Neural crest cell (in vitro differentiated cells): Measurements from ENCODE around the gene TBP. TPM values are rescaled to one million over a fixed set of nuclear protein-coding genes. Genes with fewer than 3 reads are reported as not detected.

Experiments used
- DNase-seq: peaks from one replicate; pipeline ENCODE4 v3.0.0; 2021; ENCODE audit warnings: low read depth, mixed read lengths, low spot score
- H3K27ac Mint-ChIP-seq: one replicate; pipeline ENCODE4 v1.8.0; 2021; ENCODE audit warnings: mild to moderate bottlenecking, mixed read lengths; ENCODE audit not compliant: unreplicated experiment
- H3K27me3 Mint-ChIP-seq: 2 replicates; pipeline ENCODE4 v1.8.0; 2021; ENCODE audit warnings: low read depth, mild to moderate bottlenecking, mixed read lengths
- H3K36me3 Mint-ChIP-seq: 2 replicates; pipeline ENCODE4 v1.8.0; 2021; ENCODE audit warnings: low read depth, mild to moderate bottlenecking, mixed read lengths
- H3K4me1 Mint-ChIP-seq: 2 replicates; pipeline ENCODE4 v1.8.0; 2021; ENCODE audit warnings: mixed read lengths
- H3K4me3 Mint-ChIP-seq: one replicate; pipeline ENCODE4 v1.8.0; 2021; ENCODE audit warnings: mild to moderate bottlenecking, mixed read lengths
- H3K9me3 Mint-ChIP-seq: 2 replicates; pipeline ENCODE4 v1.8.0; 2021; ENCODE audit warnings: mixed read lengths
- CTCF ChIP-seq: fragments of 200-600 bp; sonication (generic); conservative IDR thresholded peaks from 2 replicates; pipeline ENCODE4 v1.5.0; 2021; ENCODE audit warnings: antibody characterized with exemption, mild to moderate bottlenecking
- total RNA-seq: library from RNA; stranded (reverse); gene quantifications from 2 replicates; pipeline ENCODE4 v1.2.1, GENCODE V29; 2021

The TBP gene
- total RNA-seq, 1 donor from 2014 or later: 22.1 TPM

DNA sequence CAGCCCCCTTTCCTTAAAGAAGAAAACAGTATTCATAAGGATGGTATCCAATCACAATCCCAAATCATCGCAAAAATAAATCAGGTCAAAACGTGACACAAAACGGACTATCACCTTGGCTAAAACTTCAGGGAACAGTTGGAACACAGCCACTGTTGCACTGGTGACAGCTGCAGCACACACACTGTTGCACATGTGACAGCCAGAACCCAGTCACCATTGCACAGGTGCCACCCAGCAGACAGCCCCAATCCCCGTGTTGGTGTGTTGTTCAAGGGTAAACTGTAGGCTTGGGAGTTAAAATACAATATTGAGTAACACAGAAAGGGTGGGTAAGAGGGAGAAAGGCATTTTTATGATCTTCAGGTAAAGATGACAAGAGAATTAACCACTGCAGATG lies 16.8 kb upstream of the TBP start:
- Mint-ChIP-seq H3K4me1 (no peaks in the 10 kb centered on the region), H3K4me3 (no peak overlapping the region), H3K27me3 (no peaks in the 10 kb centered on the region), H3K36me3 (peaks cover 6% of the 10 kb centered on the region), H3K9me3 (no peaks in the 10 kb centered on the region), H3K27ac (no peak overlapping the region)
- TF ChIP-seq CTCF: no peak
- no peak for DNase-seq

- H3K27ac Mint-ChIP-seq: no peak overlapping the region
- no peaks in the 10 kb centered on the region for H3K9me3 Mint-ChIP-seq
- H3K4me1 Mint-ChIP-seq: no peaks in the 10 kb centered on the region
- TF ChIP-seq CTCF: no peak
- no peak for DNase-seq
- no peaks in the 10 kb centered on the region for H3K27me3 Mint-ChIP-seq
- H3K4me3 Mint-ChIP-seq: no peak overlapping the region
- peaks cover 8% of the 10 kb centered on the region for H3K36me3 Mint-ChIP-seq
Observed at GRCh38 chr6:170542031-170542719, 12.0 kb upstream of the TBP start.

DNA sequence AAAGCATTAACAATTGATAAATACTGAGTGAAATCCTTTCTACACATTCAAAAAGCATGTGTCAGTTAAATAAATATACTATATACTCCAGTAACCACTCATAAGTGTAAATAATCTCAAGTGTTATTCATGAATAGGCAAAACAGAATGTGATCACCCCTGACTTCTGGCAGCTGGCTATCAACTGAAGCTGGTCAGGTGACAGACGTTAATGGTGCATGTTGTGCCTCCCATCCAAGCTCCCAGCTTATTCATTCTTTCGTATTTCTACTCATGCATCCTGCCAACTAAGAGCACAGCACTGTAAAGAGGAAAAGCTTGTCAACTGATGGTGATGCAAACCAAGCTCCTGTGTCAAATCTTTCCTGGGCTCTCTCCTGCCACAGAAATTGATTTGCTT lies 8.8 kb upstream of the TBP start:
- Mint-ChIP-seq H3K4me1 (peaks cover 4% of the 10 kb centered on the region), H3K9me3 (no peaks in the 10 kb centered on the region), H3K27me3 (no peaks in the 10 kb centered on the region), H3K4me3 (no peak overlapping the region), H3K27ac (no peak overlapping the region), H3K36me3 (peaks cover 2% of the 10 kb centered on the region)
- DNase-seq: no peak
- TF ChIP-seq CTCF: no peak

GRCh38 chr6:170552765-170553533 lies 1.2 kb upstream of the TBP start, which contains the start of gene PSMB1:
PSMB1 (minus strand) TSS chr6:170553307; CDS start chr6:170553242, 65 bp downstream.
- no peak for TF ChIP-seq CTCF
- DNase-seq: peak; percentile 79
- Mint-ChIP-seq H3K36me3 (no peaks in the 10 kb centered on the region), H3K27ac (no peak within 1 kb of the TSS), H3K27me3 (no peaks in the 10 kb centered on the region), H3K4me3 (no peak within 1 kb of the TSS), H3K4me1 (peaks cover 14% of the 10 kb centered on the region), H3K9me3 (no peaks in the 10 kb centered on the region)

GRCh38 chr6:170553534-170554012 lies 596 bp upstream of the TBP start:
- Mint-ChIP-seq H3K27me3 (no peaks in the 10 kb centered on the region), H3K9me3 (no peaks in the 10 kb centered on the region), H3K4me3 (no peak overlapping the region), H3K36me3 (peaks cover 2% of the 10 kb centered on the region), H3K27ac (no peak overlapping the region), H3K4me1 (peaks cover 14% of the 10 kb centered on the region)
- TF ChIP-seq CTCF: no peak
- DNase-seq: no peak
